HG03460 (cell line): Measurements from ENCODE around the gene ELF4.

ENCODE experiments used
- ATAC-seq: cut with Tn5 transposase; IDR thresholded peaks from one replicate; pipeline ENCODE4 v1.9.1; 2021; ENCODE audit not compliant: unreplicated experiment

The ELF4 gene

DNA sequence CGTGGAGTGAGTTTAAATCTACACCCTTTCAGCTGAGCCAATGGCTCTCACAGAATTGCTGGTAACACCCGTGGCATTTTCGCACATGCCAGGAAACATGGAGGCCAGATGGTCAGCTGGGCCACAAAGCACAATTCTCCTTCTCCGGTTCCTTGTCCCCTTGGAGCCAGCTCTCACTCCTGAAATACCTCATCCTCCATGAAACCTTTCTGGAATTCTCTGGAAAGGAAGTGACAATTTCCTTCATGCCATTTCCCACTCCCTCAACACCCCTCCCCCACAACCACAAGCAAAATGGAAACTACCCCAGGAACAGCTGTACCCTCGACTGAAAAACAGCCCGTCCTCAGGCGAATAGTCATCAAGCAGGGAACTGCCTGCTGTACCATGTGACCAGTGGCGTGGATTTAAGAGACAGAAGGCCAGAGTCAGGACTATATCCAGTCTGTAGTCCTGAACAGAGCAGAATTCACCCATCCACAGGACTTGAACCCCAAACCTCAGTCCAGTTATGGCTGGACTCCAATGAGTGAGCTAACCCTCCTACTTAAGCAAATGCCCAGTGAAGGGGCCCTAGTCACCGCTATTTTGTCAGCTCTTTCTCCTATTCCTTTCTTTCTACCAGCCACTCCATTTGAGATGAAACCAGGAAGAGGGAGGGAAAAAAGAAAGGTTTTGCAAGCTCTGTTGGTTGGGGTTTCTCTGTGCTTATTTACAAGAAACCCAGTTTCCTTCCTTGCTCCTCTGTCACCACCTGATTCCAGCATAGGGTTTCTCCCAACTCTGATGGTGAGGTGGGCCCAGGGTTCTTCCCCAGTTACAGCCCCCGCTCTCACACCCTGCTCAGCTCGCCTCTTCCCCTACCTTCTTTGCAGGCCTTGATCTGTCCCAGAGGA lies 24.5 kb downstream of the ELF4 start:
- ATAC-seq: no peak

DNA sequence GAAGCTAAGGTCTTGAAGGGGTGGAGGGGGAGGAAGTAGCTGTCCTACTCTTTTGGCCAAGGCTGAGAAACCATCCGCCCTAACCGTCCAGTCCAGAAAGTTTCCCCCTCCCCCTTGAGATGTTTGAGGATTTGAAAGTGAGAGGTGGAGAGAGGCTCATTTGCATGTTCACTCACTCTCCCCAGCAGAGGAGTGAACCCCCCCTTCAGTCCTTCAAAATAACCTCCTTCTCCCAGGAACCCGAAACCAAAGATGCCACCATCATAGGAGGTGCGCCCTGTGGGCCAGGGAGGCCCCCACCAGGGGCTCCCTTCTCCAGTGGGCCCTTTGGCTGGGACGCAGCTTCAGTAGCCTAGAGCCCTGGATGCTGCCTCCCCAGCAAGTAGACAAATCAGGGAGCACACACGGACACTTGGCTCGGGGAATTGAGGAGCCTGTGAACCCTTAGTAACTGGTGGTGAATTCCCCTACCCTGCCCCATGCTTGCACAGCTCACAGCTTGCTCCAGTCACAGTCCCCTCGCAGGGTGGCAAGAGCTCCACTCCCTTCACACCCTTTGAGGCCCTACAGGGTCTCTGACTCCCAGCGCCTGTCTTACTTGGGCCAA lies 25.6 kb downstream of the ELF4 start:
- peak; percentile 35 for ATAC-seq

DNA sequence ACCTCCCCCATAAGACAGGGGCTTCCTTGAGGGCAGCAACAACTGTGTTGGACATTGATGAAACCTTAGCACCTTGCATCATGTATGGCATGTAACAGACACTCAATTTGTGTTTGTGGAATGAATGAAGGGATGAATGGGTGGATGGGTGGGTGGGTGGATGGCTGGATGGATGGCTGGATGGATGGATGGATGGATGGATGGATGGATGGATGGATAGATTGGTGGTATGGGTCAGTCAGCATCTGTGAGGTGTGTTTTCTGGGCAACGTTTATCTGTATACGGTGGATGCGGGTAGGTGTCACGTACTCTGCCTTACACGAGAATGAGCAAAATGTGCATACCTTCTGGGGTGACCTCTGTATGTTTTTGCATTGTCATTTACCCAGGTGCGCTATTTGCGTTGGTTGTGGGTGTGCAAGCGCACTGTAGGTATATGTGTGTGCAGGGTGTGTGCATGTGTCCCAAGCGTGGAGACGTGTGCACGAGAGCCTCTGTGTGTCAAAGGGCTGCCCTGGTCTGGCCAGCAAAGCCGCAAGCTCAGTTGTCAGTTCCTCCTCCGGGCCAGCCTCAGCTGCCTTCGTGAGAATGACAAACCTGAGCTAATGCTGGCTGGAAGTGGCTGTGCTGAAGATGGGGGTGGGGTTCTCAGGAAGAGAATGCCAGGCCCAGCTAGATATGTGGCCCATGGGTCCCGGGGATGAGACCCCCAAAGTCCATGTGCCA lies 26.5 kb downstream of the ELF4 start:
- ATAC-seq: no peak

DNA sequence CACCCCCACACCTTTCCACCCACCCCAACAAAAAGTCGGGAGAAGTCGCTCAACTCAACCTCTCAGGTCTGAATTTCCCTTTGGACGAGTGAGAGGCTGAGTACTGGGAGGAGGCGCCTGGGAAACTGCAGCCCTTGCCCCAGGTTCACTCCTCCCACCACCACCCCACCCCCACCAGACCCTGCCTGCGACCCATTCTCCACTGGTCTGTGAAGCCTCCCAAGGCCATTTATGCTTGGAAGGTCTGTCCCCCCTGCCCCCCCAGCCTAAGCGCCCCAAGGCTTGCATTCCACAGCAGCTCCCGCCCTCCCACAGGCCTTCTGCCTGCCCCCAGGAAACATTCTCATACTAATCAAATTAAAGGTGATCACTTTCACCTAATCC lies 27.2 kb downstream of the ELF4 start:
- no peak for ATAC-seq

DNA sequence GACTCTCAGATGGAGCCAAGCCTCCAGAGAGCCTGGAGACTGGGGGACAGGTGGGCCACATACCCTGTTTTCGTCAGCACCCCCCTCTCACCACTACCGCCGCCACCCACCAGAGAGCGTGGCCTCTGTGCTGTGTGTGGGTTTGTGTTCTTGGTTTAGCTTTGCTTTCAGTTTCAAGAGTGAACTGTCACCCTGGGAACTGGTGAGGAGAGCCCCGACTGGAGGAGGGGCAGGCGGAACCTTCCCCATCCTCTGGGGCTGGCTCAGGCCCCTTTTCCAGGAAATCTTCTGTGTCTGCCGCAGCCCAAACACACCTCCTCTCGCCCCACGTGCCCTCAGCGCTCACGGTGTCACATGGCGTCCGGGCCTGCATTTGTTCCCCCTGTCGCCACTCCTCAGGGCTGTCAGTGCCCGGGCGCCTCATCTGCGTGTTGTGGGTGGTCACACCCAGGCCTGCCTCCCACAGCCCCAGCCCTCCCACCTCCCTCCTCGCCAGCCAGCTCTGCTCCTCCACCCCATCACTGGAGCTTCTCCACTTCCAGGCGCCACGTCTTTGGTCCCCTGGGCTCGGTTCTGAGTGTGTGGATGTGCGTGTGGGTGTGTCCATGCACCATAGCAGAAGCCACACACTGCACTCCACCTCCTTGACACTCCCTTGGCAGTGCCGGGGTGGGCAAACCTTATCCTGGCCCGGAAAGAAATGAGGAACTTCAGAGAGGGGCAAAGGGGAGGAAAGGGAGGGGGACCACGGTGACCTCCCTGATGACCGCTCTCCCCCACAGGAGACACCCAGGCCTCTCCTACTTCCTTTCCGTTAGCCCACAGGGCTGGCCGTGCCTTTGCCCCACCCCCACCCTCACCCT lies 27.8 kb downstream of the ELF4 start:
- peak; percentile 53 for ATAC-seq

DNA sequence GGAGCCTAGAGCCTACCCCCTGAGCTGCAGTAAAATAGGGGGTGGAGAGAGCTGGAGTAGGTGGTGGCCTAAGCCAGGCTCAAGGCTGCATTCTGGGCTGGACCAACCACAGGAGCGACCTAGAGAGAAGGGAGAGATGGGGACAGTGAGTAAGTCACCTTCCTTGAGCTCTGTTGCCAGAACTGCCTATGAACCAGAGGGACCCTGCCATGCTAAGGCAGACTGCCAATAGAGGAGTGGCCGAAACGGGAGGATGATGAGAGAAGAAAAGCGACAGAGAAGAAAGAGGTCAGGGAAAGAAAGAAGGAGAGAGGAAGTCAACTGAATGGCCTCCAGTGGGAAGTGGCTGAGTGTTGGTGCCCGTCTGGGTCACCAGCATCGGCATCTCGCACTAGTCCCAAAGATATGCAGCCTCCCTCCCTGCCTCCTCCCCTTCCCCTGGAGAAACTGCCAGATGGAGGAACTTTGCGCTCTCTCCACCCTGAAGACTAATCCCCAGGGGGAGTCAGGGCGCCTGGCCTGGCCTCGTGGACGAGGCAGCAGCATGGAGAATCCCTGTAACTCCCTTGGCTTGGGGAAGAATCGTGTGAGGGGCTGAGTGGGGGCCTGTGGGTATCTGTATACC lies 28.8 kb downstream of the ELF4 start:
- no peak for ATAC-seq

DNA sequence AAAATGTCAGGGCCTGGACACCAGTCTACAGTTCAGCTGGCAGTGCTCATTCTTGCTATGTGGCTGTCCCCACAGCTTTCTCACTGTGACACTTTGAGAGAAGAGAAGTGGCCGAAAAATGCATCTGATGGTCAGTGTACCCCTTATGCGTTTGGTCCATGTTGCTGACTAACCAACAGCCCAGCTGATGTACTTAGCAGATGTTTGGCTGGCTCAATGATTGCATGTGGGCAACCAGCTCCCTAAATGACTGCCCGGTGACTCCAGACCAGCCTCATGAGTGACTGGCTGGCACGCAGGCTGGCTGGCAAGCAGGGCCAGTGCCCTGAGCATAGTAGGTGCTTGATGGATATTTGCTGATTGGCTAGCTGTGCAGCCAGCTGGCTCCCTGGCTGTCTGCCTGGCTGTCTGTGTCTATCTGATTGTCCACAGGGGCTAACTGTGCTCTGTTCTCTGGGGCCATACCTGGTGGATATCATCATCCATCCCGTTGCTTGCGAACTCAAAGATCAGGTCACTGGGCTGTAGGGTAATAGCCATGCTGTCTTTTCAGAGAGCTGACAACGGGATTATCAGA lies 29.4 kb downstream of the ELF4 start:
- no peak for ATAC-seq

DNA sequence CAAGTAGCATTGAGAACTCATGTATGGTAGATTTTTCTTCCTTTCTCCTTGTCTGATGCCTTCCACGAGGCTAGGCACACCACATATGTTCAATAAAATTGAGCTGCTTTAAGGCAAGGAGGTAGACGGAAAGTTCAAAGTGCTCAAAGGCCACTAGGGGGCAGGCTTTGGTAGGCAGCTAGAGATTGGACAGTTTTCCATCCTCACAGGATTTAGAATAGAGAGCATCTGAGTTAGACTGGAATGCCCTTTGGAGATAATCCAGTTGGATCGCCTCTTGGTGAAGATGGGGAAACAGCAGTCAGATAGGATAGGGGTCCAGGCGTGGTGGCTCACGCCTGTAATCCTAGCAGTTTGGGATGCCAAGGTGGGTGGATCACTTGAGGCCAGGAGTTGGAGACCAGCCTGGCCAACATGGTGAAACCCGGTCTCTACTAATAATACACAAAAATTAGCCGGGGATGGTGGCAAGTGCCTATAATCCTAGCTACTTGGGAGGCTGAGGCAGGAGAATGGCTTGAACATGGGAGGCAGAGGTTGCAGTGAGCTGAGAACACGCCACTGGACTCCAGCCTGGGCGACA lies 30.4 kb downstream of the ELF4 start:
- ATAC-seq: no peak

DNA sequence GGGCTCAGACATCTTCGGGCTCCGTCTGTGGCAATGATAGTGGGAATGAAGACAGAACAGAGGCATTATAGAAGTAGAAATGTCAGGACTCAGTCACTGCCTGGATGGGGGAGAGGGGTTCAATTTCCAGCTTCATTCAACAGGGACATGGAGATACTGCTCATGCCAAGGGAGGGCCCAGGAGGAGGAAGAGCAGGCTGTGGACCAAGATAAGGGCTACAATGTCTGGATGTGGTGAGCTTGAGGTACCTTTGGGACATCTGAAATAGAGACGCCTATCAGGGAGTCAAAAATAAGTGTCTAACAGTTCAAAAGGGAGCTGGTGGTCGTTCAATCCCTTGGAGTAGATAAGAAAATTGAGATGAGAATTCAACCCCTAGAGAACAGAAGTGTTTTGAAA lies 34.5 kb downstream of the ELF4 start:
- ATAC-seq: no peak

DNA sequence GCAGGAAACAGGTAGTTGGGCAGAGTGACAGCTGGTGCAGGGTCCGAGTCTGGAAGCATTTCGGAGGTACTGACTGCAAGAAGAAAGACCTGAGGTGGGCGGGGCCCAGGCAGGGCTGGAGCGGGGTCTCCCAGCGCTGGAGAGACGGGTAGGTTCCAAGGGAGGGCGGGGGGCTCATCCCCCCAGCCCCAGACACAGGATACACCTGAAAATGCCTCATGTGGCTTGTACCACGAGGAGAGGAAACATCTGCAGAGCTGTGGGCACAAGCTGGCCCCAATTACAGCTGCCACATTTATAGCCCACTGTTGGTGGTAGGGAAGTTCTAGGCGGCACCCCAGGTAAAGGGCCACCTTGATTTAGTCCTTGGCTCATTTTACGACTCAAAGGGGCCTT lies 38.0 kb downstream of the ELF4 start:
- ATAC-seq: no peak

DNA sequence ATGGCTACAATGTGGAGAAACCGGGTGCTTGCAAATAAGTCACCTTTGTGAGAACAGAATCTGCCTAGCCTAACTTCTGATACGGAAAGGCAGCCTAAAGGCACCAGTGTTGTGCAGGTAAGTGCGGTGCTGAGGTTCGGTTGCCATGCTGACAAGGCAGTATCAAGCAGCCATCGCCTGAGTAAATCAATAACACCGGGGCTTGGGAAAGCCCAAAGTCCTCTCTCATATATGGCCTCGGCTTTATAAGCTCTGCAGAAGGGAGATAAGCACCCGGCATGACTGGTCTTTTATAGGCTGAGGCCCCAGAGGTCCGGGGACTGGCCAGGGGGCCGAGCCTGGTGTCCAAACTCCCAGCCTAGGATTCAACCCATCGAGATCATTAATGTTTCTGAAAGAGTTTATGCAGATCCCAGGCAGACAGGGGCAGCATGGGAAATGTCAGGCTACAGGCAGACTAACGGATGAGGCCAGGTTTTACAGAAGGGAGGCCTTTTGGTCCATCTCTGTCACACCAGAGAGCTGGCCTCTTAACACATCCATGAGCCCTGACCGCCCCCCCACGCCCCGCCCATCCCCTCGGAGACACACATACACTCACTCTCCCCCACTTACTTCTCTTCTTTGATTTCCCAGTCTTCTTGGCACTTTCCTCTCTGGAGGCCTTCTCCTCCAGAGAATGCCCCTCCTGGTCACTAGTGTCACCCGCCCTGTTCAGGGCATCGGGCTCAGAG lies 38.5 kb downstream of the ELF4 start:
- no peak for ATAC-seq

DNA sequence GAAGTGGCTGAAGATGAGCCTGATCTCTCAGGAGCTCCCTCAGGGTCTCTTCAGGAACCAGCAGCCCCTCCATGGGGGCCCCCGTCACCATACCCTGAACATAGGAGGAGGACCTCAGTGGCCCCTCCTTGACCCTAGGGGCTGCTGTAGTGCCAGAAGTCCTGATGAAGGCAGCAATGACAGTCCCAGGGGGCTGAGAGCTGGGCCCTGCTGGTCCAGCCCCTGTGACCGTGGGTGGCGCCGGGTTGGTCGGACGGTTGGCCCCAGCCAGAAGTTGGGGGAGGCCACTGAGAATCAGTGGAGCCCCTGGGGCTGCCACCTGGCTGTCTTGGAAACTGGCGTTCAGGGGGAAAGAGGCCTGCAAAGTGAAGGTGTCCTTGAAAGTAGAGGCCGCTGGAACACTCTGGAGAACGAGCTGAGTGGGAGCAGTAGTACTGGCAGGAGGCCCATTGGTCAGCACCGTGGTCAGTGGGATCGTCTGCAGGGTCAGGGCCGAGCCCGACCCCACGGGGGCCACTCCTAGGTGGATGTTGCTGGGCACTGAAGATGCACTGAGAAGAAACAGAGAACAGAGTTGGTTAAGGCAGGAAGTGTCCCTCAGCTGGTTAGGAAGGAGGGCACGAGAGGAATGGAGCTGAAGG lies 43.2 kb downstream of the ELF4 start:
- no peak for ATAC-seq

DNA sequence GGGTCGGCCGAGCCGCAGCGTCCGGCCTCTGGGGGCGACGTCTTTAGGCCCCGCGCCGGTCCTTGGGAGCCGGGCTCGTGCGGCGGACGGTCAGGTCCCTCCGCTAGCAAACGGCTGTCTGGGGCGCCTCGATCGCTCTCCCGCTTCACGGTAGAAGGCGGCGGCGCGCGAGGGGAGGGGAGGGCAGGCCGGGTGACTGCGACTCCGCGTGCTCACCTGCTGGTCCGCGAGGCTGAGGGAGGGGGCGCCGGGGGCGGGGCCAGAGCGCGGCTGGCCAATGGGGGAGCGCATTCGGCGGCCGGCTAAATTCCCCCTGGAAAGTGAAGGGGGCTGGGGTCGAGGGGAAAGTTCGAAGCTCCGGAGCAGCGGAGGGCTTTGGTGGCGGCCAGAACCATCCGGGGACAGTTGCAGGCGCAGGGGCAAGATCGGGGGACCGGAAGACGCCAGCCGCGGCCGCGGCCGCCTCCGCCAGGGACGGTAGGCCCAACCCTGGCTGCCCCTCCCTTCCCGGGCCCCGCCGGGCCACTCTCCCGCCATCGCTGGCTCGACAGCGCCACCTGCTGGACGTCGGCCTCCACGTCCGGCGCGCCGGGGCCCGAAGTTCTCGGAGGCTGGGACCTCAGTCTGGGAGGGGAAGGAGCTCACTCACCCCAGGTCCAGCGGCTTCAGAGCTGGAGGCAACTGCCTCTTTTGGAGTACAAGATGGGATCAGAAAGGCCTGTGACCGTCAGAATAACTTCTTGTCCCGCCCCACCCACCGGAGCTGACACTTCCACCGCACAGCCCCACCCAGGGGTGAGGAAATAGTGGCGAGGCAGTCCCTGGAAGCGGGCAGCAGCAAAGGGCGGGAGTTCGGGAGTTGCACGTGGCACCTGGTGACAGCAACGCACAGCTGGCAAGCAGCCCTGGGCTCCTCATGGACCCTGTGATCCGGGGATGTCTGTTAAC lies 49.9 kb downstream of the ELF4 start:
- peak; percentile 90 for ATAC-seq

DNA sequence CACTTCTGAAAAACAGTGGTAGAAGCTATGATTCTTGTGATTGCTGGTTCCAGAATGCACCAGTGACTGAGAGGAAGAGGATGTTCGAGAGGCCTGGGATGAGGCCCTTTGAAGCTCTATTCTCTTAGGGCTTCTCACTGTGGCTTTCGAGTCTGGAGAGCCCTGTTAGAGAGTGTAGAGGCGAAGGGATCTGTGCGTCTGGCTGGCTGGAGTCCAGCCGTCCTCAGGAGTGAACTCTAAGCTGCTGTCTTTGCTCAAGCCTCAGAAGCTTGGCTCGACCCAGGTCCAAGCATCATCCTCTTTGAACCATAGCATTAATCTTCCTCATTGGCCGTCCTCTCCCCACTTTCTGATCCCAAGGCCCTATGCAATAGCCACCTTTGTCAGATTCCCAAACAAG lies 51.6 kb downstream of the ELF4 start:
- ATAC-seq: no peak

DNA sequence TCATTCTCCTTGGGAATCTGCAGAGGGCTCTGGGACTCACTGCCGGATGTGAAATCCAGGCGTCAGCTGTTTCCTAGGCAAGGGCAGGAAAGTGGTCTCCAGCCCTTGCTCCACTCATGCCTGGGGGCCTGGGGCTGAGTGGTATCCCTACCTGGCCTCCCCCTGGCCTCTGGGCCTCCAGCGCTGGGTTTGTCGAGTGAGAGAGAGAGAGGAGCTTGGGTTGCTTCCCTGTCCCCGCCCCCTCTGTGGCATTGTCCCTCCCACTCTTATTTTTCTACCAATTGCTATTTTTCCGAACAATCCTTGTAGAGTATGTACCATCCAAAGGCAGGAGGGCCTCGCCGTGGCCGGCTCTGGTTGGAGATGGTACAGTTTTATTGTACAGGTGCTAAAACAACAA lies 53.1 kb downstream of the ELF4 start:
- ATAC-seq: no peak

DNA sequence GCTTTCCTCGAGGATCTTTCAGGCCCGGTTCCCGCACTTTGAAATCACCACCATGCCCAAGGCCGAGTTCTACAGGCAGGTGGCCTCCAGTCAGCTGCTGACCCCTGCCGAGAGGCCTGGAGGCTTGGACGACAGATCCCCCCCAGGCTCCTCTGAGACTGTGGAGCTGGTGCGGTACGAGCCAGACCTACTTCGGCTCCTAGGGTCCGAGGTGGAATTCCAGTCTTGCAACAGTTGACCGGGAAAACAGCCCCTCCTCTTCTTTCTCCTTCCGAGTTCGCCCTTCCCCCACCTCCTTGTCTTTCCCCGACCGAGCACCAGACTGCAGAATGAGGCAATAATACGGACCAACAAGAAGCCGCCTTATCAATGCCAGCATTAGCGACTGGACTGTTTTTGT lies 54.4 kb downstream of the ELF4 start:
- ATAC-seq: no peak

DNA sequence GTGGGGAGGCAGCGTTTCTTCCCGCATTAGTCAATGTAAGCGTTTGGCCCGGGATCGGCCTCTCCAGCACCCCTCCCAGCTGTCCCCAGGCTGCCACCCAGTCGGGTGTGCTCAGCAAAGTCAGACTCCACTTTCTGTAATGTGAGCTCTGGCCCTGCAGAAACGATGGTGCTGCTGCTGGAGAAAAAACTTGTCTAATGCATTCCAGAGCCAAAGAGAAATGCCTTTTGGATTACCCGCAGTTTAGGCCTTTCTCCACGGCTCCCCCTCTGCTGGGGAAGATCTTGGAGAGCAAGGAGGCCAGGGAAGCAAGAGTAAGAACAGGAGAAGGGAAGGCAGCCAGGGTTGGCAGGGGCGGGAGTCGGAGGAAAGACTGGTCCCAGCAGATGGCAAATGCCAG lies 55.2 kb downstream of the ELF4 start:
- ATAC-seq: no peak

DNA sequence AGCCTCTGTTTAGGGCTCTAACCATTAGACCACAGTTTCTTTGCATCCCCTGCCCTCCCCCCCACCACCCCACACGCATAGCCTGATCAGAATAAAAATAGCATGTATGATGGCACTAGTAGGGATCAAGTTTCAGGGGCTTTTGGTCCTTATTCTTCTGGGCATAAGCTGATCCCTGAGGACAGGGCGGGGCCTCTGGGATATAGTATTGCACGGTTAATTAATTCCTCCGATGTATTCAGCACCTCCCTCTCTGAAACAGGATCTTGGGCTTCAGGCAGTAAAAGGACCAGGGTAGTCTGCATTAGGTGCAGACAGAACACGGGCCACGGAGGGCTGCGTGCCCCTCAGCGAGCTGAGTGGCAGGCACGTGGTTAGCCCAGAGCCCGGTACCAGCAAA lies 57.1 kb downstream of the ELF4 start:
- ATAC-seq: no peak
